NT2/D1 (cell line): ENCODE data around the gene PLCB1.

Source experiments
- DNase-seq: peaks from one replicate; pipeline ENCODE4 v3.0.0-alpha.2; 2011; ENCODE audit warnings: low read depth, low spot score
- H3K27me3 ChIP-seq: 2 replicates; pipeline ENCODE4 v1.6.0; 2011; ENCODE audit warnings: mild to moderate bottlenecking; ENCODE audit not compliant: insufficient read length, insufficient read depth
- H3K36me3 ChIP-seq: 2 replicates; pipeline ENCODE4 v1.6.1; 2011; ENCODE audit warnings: mild to moderate bottlenecking, low read length, mixed read lengths; ENCODE audit not compliant: insufficient read depth, insufficient read length
- H3K4me1 ChIP-seq: 2 replicates; pipeline ENCODE4 v1.5.1; 2011; ENCODE audit not compliant: insufficient read depth, insufficient read length
- H3K4me3 ChIP-seq: 2 replicates; pipeline ENCODE4 v1.5.1; 2011; ENCODE audit warnings: low read depth; ENCODE audit not compliant: insufficient read length
- H3K9ac ChIP-seq: 2 replicates; pipeline ENCODE4 v1.6.0; 2011; ENCODE audit warnings: low read depth; ENCODE audit not compliant: insufficient read length
- H3K9me3 ChIP-seq: 2 replicates; pipeline ENCODE4 v1.5.1; 2011; ENCODE audit warnings: mild to moderate bottlenecking, low read length; ENCODE audit not compliant: insufficient read depth
- SUZ12 ChIP-seq: IDR thresholded peaks from 2 replicates; pipeline ENCODE4 v1.6.1; 2011; ENCODE audit not compliant: insufficient read length, insufficient read depth; ENCODE audit errors: extremely low read depth
- YY1 ChIP-seq: IDR thresholded peaks from 2 replicates; pipeline ENCODE4 v1.6.1; 2011; ENCODE audit not compliant: insufficient read length, insufficient read depth
- ZNF274 ChIP-seq: IDR thresholded peaks from 2 replicates; pipeline ENCODE4 v1.6.1; 2011; ENCODE audit warnings: mild to moderate bottlenecking, low read depth, low read length

PLCB1 gene

DNA sequence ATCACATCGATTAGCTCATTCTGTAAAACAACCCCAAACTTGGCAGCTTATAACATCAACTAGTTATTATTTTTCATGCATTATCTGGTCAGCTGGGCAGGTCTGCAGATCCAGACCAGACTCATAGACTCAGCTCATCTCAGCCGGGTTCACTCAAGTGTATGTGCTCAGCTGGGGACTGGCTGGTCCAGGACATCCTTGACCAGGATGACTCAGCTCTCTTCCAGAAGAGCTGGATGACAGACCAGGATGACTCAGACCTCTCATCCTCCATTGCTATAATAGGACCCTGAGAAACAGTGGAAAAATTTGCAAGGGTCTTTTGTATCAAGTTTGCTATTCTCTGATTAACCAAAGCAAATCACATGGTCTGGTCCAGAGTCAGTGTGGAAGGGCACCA, 624.3 kb downstream of the PLCB1 start:
- Histone ChIP-seq H3K4me1 (no peaks in the 10 kb centered on the region), H3K9me3 (no peaks in the 10 kb centered on the region), H3K27me3 (no peaks in the 10 kb centered on the region), H3K4me3 (no peak overlapping the region), H3K9ac (no peak overlapping the region), H3K36me3 (no peaks in the 10 kb centered on the region)
- TF ChIP-seq YY1 (no peak), ZNF274 (no peak), SUZ12 (no peak)
- DNase-seq, result no peak

DNA sequence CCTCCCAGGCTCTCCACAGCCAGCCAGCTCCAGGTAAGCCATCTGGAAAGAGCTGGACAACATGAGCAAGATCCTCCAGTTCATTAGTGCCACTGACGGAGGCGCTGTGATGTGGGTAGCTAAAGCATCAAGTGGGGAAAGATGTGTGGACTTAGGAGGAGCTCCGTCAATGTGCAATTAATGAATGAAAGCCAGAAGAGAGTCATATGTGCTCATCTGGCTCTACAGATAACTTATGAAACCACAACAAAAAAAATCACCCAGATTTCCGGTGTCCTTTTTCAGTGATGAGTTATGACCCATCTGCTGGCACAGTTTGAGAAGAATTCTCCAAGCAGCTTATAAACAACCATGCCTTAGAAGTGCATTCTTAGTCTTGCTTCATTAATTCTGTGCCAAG, 625.1 kb downstream of the PLCB1 start:
- H3K9me3 ChIP-seq, result no peaks in the 10 kb centered on the region
- no peak overlapping the region for H3K4me3 ChIP-seq
- H3K9ac ChIP-seq, result no peak overlapping the region
- H3K36me3 ChIP-seq, result no peaks in the 10 kb centered on the region
- TF ChIP-seq ZNF274 (no peak), YY1 (no peak), SUZ12 (no peak)
- DNase-seq, result no peak
- H3K27me3 ChIP-seq, result no peaks in the 10 kb centered on the region
- no peaks in the 10 kb centered on the region for H3K4me1 ChIP-seq

DNA sequence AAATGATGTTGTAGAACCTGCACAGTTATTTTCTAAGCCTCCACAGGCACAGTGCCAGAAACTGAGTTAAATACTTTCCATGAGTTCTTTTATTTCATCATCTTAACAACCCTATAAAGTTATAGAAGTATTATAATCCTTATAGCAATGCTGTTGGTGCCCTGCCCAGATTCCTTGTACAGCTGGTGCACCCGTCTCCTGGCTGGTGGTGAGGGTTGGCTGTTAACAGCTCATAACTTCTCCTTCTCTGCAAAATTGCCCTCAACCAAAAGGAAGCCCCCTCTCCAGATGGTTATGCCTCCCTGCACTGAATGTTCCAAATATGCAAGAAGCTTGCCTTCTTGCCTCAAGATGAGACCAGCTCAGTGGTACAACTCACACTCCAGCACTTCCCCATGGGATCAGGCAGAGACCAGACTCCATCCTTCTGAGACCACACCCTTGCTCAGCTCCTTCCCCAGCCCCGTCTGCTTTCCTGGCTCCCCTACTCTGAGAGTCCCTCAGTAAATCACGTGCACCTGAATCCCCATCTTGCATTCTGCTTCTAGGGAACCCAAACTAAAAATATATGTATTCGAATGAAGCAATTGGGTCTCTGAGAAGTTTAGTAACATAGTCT, 632.4 kb downstream of the PLCB1 start:
- H3K36me3 ChIP-seq, result peaks cover 5% of the 10 kb centered on the region
- H3K9me3 ChIP-seq, result no peaks in the 10 kb centered on the region
- DNase-seq, result no peak
- no peak overlapping the region for H3K9ac ChIP-seq
- H3K4me1 ChIP-seq, result no peaks in the 10 kb centered on the region
- no peak for TF ChIP-seq ZNF274
- TF ChIP-seq YY1, result no peak
- no peak for TF ChIP-seq SUZ12
- no peak overlapping the region for H3K4me3 ChIP-seq
- H3K27me3 ChIP-seq, result no peaks in the 10 kb centered on the region

DNA sequence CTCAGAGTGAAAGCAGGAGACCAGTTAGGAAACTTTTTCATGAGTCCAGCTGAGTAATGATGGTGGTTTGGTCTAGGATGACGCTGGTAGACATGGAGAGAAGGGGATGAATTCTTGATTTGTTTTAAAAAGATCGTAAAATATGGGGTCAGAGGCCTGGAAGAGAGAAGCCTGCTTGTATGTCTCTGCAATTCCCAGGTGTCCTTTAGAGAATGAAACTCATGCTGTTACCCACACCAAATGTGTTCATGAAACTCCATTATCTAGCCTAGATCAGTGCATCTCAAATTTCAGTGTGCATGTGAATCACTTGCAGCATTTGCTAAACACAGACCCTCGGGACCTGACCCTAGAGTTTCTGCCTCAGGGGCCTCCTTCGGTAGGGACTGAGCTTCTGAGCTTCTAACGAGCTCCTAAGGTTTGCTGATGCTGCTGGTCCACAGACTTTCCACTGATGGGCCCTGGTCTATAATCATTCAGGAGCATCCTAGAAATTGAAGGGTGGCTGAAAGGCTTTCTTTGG, 634.9 kb downstream of the PLCB1 start:
- Histone ChIP-seq H3K9ac (no peak overlapping the region), H3K27me3 (no peaks in the 10 kb centered on the region), H3K4me1 (no peaks in the 10 kb centered on the region), H3K4me3 (no peak overlapping the region), H3K9me3 (no peaks in the 10 kb centered on the region), H3K36me3 (peaks cover 5% of the 10 kb centered on the region)
- TF ChIP-seq YY1 (no peak), SUZ12 (no peak), ZNF274 (no peak)
- DNase-seq, result no peak

DNA sequence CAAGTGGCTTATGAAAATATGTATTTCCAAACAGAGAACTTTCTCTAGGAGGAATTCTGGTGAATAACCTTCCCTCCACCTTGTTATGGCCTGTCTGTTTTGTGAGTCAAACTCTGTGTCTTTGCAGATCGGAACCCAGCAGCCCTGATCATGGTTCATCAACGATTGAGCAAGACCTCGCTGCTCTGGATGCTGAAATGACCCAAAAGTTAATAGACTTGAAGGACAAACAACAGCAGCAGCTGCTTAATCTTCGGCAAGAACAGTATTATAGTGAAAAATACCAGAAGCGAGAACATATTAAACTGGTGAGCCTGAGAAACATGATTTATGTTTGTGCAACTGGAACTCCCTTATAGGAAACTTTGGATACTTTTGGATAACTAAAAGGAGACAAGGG, 642.3 kb downstream of the PLCB1 start:
- no peaks in the 10 kb centered on the region for H3K36me3 ChIP-seq
- H3K9me3 ChIP-seq, result no peaks in the 10 kb centered on the region
- no peaks in the 10 kb centered on the region for H3K4me1 ChIP-seq
- no peak for TF ChIP-seq SUZ12
- no peak for TF ChIP-seq ZNF274
- no peak for TF ChIP-seq YY1
- no peak overlapping the region for H3K9ac ChIP-seq
- DNase-seq, result no peak
- H3K4me3 ChIP-seq, result no peak overlapping the region
- no peaks in the 10 kb centered on the region for H3K27me3 ChIP-seq

DNA sequence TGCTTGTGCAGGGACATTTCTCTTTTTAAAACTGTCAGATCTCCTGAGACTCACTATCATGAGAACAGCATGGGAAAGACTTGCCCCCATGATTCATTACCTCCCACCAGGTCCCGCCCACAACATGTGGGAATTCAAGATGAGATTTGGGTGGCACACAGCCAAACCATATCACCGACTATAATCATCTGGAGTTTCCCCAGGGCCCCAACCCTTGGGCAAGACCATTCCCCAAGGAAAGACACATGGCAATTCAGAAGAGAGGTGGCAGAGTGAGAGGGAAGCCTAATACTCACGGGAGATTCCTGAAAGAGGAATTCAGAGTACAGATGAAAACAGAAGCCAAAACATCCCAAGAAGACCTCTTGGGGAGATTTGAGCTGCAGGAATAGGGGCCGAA, 645.8 kb downstream of the PLCB1 start:
- H3K4me1 ChIP-seq, result no peaks in the 10 kb centered on the region
- H3K9ac ChIP-seq, result no peak overlapping the region
- DNase-seq, result no peak
- H3K36me3 ChIP-seq, result no peaks in the 10 kb centered on the region
- no peaks in the 10 kb centered on the region for H3K27me3 ChIP-seq
- no peaks in the 10 kb centered on the region; the same call in 1 of the 2 replicates for H3K9me3 ChIP-seq
- no peak for TF ChIP-seq ZNF274
- TF ChIP-seq YY1, result no peak
- no peak for TF ChIP-seq SUZ12
- H3K4me3 ChIP-seq, result no peak overlapping the region

DNA sequence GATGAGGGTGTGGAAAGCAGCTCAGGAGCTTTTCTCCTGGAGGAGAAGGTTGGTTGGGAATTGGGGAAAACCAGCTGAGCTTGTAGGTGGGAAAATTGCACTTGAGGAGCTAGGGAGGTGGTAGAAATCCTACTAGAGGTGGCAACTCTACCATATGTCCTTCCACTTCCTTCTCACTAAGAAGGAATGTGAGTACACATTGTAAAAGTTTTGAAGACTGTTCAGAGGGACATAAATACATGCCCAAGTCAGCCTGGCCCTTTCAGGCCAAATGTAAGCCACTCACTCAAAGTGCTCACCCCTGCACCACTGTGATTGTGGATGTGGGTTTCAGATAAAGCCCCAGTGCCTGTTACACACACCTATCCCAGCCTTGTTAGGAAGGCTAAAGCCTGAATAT, 646.3 kb downstream of the PLCB1 start:
- TF ChIP-seq SUZ12, result no peak
- TF ChIP-seq ZNF274, result no peak
- TF ChIP-seq YY1, result no peak
- Histone ChIP-seq H3K9me3 (no peaks in the 10 kb centered on the region; the same call in 1 of the 2 replicates), H3K9ac (no peak overlapping the region), H3K27me3 (no peaks in the 10 kb centered on the region), H3K36me3 (no peaks in the 10 kb centered on the region), H3K4me3 (no peak overlapping the region), H3K4me1 (no peaks in the 10 kb centered on the region)
- DNase-seq, result no peak

DNA sequence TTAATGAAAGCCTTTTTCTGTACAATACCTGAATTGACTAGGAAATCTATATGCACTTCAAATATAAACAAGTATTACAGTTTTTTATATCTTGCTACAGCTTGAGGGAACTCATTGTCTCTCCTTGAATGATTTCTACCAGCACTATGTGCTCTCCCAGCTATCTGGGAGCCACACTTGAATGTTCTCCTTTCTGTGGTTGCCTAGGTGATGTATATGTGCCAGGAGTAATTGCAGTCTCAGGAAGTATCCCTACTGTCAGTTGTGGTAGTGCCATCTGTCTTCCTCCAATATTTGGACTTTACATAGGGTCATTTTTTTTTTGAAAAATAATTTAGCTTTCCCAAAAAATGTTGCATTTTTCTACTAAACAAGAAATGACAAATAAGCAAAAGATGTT, 648.8 kb downstream of the PLCB1 start:
- Histone ChIP-seq H3K27me3 (no peaks in the 10 kb centered on the region), H3K4me3 (no peak overlapping the region), H3K36me3 (no peaks in the 10 kb centered on the region), H3K9me3 (no peaks in the 10 kb centered on the region; the same call in 1 of the 2 replicates), H3K9ac (no peak overlapping the region), H3K4me1 (no peaks in the 10 kb centered on the region)
- no peak for TF ChIP-seq SUZ12
- TF ChIP-seq YY1, result no peak
- no peak for TF ChIP-seq ZNF274
- DNase-seq, result no peak
